Measurements from ENCODE around the gene CMTM3. TPM values are rescaled to one million over a fixed set of nuclear protein-coding genes. Genes with fewer than 3 reads are reported as not detected.
"Not testable (repeated sequence)": the region's sequence is repeated elsewhere in the genome, so short reads cannot be mapped to it uniquely, and the experiment has no call there.

CMTM3 gene
- total and polyA plus RNA-seq, 3 donors from 2014 or later, result 137 to 182 (median 149) TPM

GRCh38 chr16:66562986-66563385 is 41.5 kb upstream of the CMTM3 start:
- 75 to 79% methylated on average over 2 of the region's 2 CpGs for WGBS, 2 donors
- no peaks in the 10 kb centered on the region for H3K4me1 ChIP-seq
- no peak overlapping the region for H3K4me3 ChIP-seq
- no peak overlapping the region for H3K27ac ChIP-seq
- DNase-seq, result no peak
- intact Hi-C loops (cut with DNase I; ENCODE audit: low total_unique reads), result no loop called here
- H3K27me3 ChIP-seq, result no peaks in the 10 kb centered on the region
- H3K9me3 ChIP-seq, result no peaks in the 10 kb centered on the region
- no peaks in the 10 kb centered on the region for H3K36me3 ChIP-seq (ENCODE audit: low read depth, missing control alignments)
- TF ChIP-seq POLR2A (IDR thresholded peaks at IDR 0.05) (no peak), CTCF (IDR thresholded peaks at IDR 0.05) (no peak)

GRCh38 chr16:66563574-66564334 is 40.8 kb upstream of the CMTM3 start:
- Histone ChIP-seq H3K9me3 (no peaks in the 10 kb centered on the region), H3K27ac (no peak overlapping the region), H3K4me1 (no peaks in the 10 kb centered on the region), H3K4me3 (no peak overlapping the region), H3K36me3 (ENCODE audit: low read depth, missing control alignments) (no peaks in the 10 kb centered on the region), H3K27me3 (no peaks in the 10 kb centered on the region)
- no peak for TF ChIP-seq CTCF (IDR thresholded peaks at IDR 0.05)
- no peak for TF ChIP-seq POLR2A (IDR thresholded peaks at IDR 0.05)
- 79 to 88% methylated on average over 2 of the region's 2 CpGs for WGBS, 2 donors
- intact Hi-C loops (cut with DNase I; ENCODE audit: low total_unique reads), result no loop called here
- DNase-seq, result no peak

- intact Hi-C loops (cut with DNase I; ENCODE audit: low total_unique reads), result no loop called here
- Histone ChIP-seq H3K4me3 (peak within 1 kb of the TSS; percentile 9 to 23), H3K27ac (no peak within 1 kb of the TSS), H3K27me3 (no peaks in the 10 kb centered on the region), H3K9me3 (no peaks in the 10 kb centered on the region), H3K4me1 (no peaks in the 10 kb centered on the region), H3K36me3 (ENCODE audit: low read depth, missing control alignments) (no peaks in the 10 kb centered on the region)
- TF ChIP-seq POLR2A (IDR thresholded peaks at IDR 0.05) (no peak), CTCF (IDR thresholded peaks at IDR 0.05) (no peak)
- no peak for DNase-seq
- WGBS, 2 donors, result 67 to 79% methylated on average over 49 to 54 of the region's 54 CpGs
These were observed 38.2 kb upstream of the CMTM3 start, which contains the start of gene CMTM1 for GRCh38 chr16:66566051-66566901. Gene CMTM1, plus strand, starts transcription at chr16:66566439. Its CDS starts 75 bp downstream, at chr16:66566514.

- H3K4me3 ChIP-seq; H3K9me3 ChIP-seq; H3K27ac ChIP-seq; DNase-seq; H3K27me3 ChIP-seq; intact Hi-C loops (cut with DNase I; ENCODE audit: low total_unique reads); H3K4me1 ChIP-seq; H3K36me3 ChIP-seq (ENCODE audit: low read depth, missing control alignments): not testable (repeated sequence)
- WGBS, 2 donors, result 79 to 84% methylated on average over 3 of the region's 3 CpGs
These were observed 37.2 kb upstream of the CMTM3 start for GRCh38 chr16:66567270-66567669.

GRCh38 chr16:66568355-66568754 is 36.1 kb upstream of the CMTM3 start:
- H3K4me1 ChIP-seq, result no peaks in the 10 kb centered on the region
- intact Hi-C loops (cut with DNase I; ENCODE audit: low total_unique reads), result no loop called here
- H3K4me3 ChIP-seq, result no peak overlapping the region
- H3K27ac ChIP-seq, result no peak overlapping the region
- no peaks in the 10 kb centered on the region for H3K9me3 ChIP-seq
- 75 to 78% methylated on average over 2 of the region's 2 CpGs for WGBS, 2 donors
- no peaks in the 10 kb centered on the region for H3K36me3 ChIP-seq (ENCODE audit: low read depth, missing control alignments)
- H3K27me3 ChIP-seq, result no peaks in the 10 kb centered on the region
- DNase-seq, result no peak
- no peak for TF ChIP-seq CTCF (IDR thresholded peaks at IDR 0.05)
- TF ChIP-seq POLR2A (IDR thresholded peaks at IDR 0.05), result no peak

Measured in testis (tissue), 3 donors.